NCI-H748 (cell line): ENCODE data around the gene DGCR8.

Source experiments
- DNase-seq: peaks from one replicate; lab custom pipeline; 2025; ENCODE audit not compliant: unreplicated experiment; lab: John Stamatoyannopoulos, UW

DGCR8 gene

GRCh38 chr22:20108757-20109230 lies 28.8 kb downstream of the DGCR8 start:
- no peak for DNase-seq

DNA sequence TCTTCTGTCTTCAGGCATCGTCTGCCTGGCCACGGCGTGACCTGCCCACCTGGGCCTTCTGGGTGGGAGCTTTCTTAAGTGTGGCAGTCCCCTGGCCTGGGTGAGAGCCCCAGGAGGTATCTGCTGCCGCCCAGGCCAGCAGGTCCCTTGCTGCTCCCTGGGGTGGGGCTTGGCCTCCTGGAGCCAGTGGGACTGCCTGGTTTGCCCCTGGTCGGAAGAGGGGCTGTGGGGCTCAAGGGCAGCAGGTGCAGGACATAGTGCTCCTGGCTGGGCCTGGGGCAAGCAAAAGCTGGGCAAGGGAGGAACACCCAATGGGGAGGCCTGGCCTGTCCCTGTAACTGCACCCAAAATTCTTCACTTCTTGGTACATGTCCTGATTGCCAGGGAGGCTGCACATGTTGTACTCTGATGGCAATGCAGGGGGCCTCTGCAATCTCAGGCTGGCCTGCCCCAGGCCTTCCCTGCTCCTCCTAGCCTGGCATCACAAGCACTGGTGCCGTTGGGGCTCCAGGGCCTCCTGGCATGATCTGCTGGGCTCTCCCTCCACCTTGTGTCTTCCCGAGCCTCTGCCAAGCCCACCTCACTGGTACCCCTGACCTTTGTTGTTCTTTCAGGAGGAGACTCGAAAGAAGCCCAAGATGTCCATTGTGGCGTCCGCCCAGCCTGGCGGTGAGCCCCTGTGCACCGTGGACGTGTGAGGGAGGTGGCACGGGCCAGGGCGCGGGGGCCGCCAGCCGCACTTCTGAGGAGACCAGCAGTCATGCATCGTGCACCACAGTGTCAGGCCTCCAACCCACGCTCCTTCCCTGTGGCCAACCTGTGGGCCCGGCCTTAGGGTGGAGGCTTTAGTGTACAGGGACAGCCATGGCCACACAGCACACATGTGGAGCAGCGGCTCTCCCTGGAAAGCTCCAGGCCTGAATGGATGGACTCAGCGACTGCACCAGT lies 29.6 kb downstream of the DGCR8 start:
- no peak for DNase-seq

DNA sequence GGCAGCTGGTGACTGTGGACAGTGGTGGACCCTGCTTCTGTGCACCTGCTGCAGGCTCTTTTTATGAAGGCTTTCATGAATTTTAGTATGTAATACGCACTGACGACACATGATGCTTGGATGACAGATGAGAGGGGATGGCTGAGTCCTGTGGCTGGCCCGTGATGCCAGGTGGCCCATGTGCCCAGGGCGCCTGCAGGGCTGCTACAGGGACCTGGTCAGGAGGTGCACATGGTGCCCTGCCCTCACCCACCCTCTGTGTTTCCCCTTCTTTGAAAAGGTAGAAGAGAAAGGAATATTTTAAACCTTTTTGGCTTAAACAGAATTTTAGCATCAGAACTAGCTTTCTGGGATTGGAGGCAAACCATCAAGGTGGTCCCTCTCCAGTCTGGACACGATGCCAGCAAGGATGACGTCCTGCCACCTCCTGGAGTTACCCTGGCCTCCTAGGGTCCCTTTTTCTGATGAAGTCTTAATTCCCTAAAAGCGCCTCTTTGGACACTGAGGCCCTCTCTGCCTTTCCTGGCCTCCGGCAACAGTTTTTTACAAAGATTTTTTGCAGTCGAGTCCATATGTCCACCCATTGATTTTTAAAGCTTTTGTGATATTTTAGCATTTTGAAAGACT lies 30.4 kb downstream of the DGCR8 start:
- no peak for DNase-seq

DNA sequence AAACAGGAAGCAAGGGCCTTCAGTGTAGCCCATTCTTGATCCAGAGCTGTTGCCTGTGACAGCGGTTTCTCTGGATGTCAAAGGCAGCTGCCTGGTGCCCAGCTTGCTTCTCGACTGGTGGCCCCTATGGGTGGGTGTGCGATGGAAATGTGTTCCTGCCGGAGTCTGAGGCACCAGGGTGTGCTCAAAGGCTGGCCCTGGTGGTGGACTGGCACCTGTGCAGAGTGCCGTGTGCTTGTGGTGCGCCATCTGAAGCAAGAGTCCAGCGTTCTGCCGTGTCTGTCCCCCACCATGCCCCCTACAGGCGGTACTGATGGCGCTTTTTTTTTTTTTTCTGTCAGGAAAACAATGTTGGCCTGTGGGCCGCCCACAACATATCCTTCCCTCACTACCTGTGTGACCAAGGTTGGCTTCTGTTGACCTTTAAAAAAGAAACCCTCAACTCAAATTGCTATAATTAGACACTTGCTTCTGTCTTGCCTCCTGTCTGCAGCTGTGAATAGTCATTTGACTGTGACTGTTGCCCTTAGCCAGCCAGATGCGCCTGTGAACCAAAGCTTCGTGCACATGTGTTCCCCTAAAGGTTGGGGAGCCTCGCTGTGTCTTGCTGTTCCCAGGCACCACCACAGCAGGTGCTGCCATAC lies 31.1 kb downstream of the DGCR8 start:
- peak; percentile 17 for DNase-seq

- DNase-seq = no peak
Observed at GRCh38 chr22:20111689-20112622, 31.9 kb downstream of the DGCR8 start.

DNA sequence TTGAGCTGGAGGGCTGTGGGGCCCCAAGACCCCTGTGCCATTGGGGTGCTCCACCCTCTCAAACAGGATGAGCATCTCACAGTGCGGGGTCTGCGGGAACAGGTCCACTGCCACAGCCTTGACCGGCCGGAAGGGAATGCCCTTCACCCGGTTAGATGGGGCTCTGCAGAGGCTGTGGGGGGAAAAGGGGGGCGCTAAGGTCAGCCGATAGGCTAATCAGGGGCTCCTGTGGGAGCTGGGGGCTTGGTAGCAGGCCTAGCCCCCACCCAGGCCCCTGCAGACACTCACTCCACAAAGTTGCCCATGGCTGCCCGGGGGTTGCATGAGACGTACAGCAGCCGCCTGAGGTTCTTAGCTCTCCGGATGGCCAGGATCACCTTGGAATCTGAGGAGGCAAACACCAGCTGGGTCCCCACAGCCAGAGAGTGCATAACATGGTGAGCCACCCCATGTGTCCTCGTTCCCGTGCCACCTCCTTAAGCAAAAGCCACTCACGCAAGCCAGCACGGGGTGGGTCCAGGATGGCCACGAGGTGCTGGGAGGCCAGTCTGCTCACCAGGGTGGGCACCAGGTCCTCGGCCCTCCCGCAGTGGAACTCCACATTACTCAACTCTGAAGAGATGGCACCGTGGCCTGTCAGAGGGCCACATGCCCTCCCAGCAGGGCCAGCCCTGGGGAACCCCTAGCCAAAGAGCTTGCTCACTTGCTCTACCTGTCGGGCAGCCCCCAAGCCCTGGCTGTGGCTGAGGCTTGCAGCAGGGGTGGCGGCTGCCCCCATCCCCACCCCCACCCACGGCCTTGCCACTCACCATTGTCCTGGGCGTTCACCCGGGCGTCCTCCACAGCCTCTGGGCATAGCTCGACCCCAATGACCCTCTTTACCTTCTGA lies 32.8 kb downstream of the DGCR8 start:
- no peak for DNase-seq

DNA sequence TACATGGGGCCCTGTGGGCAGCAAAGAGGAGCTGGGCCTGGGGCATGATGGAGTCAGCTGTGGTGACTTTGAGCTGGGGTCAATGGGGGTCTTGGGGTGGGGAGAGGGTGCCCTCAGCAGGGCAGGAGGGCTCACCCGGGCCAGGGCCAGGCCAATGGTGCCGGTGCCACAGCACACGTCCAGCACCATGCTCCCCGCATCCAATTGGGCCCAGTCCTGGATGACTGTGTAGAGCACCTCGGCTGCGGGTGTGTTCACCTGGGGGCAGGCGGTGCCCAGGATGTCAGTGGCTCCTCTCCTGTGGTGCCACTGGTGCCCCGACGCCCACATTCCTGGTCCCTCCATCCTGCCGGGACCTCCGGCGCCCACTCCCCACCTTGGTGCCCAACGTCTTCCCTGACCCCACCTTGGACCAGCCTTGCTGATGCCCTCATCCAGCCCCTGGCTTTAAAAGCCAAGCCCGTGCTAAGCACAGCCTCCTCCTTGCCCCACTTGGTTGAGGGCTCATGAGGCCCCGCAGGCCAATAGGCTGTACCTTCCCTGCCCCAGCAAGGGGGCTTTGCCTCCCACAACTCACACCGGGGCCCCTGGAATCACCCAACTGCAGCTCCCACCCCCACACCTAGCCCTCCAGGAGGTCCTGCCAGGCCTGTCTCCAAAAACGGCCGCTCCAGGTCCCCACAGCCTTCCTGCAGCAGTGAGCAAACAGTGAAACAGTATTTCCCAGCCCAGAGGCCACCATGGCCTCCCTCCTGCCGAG lies 33.7 kb downstream of the DGCR8 start:
- no peak for DNase-seq

- DNase-seq = no peak
Observed at GRCh38 chr22:20114506-20115475, 34.8 kb downstream of the DGCR8 start.

DNA sequence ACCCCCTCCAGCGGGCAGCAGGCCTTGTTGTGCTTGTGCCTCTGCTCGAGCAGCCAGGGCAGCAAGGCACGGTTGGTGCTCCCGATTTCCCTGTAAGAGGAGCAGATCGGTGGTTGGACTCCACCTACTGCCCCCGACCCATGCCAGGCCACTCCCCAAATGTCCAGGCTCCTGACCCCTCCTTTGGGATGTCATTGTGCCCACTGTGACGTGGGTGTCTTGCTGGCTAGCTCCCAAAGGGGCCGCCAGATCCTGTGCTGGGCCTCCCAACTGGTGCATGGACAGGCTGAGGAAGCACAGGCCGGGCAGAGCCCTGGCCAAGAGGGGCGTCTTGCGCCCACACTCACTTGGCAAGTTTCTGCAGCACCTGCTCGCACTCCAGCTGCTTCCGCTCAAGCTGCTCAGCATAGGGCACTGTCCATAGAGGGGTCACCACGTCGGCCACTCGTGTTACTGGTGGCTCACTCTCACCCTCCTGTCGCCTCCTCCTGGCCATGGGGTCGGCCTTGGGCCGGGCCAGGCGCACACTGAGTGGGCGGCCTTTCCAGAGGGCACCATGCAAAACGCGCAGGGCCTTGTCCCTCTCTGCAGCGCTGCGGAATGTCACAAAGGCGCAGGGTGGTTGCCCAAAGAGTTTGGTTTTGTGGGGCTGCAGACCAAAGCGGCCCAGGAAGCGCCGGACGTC lies 35.8 kb downstream of the DGCR8 start, which contains the start of gene RANBP1:
Gene RANBP1 (plus strand): TSS at position 414 of the 685 bp plus-strand sequence. CDS start 81 bp downstream, at position 495.
- no peak for DNase-seq

GRCh38 chr22:20116376-20116950 lies 36.4 kb downstream of the DGCR8 start:
- peak; percentile 35 for DNase-seq

- peak; percentile 96 for DNase-seq
Observed at GRCh38 chr22:20116951-20117632, 37.1 kb downstream of the DGCR8 start, which contains the start of gene TRMT2A. Gene TRMT2A, minus strand, starts transcription at chr22:20117226. Its CDS starts 320 bp downstream, at chr22:20116906.

DNA sequence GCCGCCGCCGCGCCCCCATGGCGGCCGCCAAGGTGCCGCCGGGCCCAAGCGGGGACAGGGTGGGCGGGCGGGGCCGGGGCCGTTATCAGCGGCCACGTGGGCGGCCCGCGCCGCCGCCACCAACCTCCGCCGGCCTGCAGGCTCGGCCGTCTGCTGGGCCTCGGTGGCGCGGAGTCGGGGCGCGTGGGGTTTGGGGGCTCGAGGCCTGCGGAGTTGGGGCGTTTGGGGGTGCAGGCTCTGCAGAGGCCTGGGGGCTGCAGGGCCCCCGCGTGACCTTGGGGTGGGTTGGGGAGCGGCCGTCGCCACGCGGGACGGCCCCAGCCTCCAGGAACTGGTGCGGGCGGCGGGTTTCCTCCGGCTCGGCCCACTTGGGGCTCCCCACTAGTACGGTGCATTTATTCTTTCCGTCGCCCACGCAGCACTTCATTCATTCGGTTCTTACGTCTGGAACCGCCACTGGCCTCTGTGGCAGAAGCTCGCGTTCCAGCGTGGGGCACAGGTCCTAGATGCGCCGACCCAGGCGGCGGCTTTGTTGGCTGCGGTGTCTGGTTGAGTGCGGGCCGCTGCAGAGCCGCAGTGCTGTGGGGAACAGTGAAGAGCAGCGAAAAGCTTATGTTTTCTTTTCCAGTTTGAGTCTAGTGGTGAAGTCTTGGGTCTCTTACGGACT lies 37.7 kb downstream of the DGCR8 start:
- DNase-seq = peak; percentile 14

DNA sequence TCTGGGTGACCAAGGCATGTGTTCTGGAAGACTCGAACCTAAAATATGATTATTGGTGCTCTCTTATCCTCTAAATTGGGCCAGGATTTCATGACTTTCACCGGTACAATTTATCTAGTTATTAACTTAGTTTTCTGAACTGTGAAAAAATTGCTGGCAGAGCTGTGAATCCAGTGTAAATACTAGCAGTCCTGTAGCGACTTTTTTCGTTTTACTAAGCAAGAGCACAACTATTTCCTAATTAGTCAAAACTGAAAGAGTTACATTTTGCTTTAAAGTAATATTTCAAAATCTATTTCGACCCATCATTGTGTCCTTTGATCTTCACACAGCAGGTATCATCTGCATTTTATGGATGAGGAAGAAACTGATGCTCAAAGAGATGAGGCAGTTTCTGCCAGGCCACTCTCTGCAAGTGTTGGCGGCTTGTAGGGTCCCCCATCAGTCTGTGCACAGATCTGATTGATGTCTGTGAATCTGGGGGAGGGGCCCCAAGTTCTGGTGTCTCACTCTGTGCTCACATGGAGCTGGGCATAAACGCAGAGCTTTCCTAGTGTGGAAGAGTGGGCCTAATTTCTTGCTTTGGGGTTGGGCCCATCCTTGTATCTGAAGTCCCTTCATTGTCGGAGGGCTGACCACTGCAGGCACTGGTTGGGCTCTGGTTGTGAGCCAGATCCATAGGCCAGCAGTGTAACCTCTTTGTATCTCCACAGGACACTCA lies 38.4 kb downstream of the DGCR8 start:
- no peak for DNase-seq

- no peak for DNase-seq
Observed at GRCh38 chr22:20121856-20122415, 41.9 kb downstream of the DGCR8 start.
